Stimulated activated CD4-positive, alpha-beta T cell treated with anti-CD3 and anti-CD28 coated beads, Interleukin-4, amount 100 ng/mL, for 48 hours (primary cell): ENCODE results near the gene PBX3.

Experiments
- DNase-seq, 2 donors: peaks; one replicate each; pipeline ENCODE4 v3.0.0-alpha.2; 2020; ENCODE audit warnings: low read depth in 2 of 2

Gene PBX3

DNA sequence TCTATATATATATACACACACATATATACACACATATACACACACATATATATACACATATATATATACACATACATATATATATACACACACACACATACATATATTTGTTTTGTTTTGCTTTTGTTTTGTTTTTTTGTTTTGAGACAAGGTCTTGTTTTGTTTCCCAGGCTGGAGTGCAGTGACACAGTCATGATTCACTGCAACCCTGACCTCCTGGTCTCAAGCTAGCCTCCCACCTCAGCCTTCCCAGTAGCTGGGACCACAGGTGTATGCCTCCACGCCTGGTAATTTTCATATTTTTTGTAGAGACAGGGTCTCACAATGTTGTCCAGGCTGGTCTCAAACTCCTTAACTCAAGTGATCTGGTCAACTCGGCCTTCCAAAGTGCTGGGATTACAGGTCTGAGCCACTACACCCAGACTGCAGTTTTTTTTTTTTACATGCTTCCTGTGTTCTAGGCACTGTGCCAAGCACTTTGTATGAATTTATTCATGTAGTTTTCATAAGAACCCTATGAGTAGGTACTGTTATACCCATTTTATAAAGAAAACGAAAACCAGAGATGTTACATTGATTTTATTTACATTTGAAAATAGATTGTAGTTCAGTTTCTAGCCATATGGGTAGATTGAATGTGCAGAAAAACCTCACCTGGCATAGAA is 120.7 kb downstream of the PBX3 start:
- DNase-seq, result no peak

DNA sequence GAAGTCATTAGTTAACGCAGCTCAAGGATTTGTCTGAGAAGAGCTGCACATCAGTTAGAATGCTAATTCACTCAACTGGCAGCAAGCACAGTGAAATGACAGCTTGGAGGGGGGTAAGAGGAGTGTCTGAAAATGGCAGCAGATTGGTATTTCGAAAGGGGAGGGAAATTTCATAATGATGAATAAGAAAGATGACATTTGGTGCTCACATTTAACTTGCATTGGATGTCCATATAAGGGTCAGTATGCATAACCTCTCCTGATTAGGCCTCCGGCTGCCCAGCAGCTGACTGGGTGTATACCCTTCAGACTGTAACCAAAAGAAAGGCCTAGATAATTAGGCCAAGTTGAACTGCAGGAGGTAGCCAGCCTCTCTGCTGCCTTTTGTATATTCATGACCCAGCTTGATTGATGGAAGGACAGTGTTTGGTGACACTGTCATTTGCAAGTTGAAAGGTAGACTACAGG is 131.0 kb downstream of the PBX3 start:
- no peak for DNase-seq

DNA sequence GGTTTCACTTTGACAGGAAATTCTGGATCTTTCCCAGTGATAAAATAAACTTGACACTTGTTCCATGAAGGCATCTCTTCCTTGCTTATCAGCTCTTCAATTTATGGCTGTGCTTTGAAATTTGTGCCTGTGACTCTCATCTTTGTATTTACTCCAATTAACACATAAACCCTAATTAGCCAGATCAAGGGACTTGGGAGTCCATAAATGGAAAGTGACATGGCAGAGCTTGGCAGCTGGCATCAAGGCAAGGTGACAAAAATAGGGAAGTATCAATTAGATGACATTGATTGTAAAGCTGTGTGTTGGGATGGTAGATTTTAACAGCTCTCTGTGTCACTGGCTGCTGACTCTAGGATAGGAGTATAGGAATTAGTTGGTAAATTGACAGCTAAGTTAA is 133.9 kb downstream of the PBX3 start:
- DNase-seq, result no peak

DNA sequence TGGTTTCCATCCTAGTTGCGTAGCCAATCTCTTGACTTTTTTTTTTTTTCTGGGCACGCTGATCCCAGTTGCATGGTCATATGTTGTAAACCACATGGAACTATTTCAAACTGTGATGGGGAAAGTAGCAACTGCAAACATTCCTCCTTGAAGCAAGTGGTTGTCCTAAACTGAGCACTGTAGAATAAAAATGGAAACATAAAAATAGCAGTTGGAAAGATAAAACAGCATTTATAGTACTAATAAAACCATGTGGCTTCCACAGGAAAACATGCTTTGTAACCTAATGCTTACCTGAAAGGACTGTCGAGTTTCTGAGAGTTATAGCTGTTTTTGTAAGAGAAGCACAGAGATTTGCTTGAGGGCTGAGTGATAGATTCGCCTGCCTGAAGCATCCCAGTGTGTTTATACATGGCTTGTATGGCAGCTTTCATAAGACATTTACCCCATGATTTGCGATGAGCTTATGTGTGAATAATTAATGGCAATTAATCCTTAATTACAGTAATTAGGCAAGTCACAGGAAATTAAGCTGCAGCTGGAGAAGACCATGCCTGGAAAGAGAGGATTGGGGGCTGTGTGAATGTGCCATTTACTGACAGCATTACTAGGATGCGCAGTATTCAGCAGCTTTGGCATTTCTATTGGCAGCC is 136.5 kb downstream of the PBX3 start:
- DNase-seq, result no peak

DNA sequence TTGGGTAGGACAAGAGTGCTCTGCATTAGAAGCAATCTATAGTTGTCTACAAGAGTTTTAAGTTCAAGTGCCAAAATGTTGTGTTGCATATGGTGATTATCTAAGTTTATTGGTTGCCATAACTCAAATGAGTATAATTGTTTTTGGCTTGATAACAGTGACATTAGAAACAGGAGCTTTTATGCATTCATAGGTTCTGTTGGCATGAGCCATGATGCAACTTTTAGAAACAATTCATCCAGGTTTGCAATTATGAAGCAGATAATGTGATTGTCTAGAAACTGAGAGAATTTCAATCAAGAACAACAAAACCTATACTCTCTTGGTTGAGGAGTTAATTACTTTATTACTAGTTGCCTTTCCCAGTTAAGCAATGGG is 137.0 kb downstream of the PBX3 start:
- no peak for DNase-seq

DNA sequence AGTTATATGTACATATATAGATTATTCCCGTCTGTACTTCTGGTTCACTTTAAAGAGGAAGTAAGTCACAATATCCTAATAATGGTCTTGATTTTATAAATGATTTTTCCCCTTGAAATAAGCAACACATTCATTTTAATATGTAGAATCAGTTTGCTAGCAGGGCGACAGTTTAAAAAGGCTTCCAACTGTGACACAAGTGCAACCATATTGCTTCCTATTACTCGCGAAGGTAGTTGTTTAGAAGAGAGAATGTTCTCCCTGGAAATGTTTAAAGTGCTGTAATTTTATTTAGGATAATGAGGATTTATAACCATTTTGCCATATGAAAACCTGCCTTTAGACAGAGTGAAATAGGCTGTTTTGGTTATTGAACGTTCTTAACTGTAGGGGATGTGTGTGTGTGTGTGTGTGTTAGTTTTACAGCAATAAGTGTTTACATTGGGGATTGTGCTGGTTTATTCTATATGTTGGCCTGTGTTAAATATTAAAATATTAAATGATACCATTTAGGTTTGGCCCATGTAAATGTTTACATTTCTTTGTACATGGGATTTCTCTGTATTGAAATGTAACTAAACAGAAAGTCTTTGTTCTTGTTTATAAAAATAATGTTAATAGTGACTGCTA is 138.3 kb downstream of the PBX3 start:
- no peak for DNase-seq

DNA sequence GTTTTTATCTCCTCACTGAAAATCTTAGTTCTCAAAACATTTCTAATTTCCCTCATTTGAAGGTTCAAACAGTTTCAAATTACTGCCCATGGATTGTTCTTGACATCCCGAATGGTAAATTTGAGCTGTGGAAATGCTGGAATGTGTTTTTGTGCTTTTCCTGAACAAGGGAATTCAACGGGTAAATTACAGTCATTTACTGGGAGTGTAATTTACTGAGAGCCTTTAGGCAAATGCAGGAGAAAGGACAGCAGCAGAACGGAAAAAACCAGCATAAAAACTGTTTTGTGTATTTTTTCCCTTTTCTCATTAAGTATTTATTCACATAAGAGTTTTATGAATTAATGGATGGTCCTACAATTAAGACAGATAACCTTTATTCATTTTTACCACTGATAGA is 139.2 kb downstream of the PBX3 start:
- no peak for DNase-seq

DNA sequence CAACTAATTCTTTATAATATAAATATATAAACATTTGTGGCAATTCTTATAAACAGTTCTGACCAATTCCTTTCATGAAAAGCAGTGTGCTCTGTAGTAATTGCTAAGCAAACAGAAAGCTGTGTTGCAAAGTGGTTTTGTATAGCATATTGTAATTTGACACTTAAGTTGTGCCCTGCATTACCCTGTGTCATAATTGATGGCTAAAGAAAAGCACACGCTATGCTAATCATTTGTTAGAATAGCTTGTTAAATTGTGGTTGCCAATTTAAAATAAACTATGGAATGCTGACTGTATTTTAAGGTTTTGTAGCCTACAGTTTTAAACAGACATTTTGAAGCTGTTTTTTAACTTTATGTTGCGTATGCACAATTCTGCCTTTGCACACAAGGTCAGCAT is 140.0 kb downstream of the PBX3 start:
- no peak for DNase-seq

DNA sequence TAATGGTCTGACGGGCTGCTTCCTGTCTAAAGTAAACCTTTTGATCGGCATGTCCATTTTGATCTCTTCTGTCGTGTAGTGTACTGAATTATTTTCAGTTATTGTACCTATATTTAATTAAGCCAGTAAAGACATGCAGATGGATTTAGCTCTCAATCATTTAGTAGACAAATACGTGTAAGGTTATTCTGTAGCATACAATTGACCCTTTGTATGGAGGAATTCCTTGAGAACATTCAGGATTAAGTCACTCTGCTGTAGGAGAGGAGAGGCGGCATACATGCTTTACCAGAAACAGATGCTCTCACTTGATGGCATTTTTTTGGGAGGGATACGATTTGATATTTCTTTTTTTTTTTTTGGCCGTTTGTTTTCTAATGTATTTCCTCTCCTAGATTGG is 141.0 kb downstream of the PBX3 start:
- DNase-seq, result no peak

DNA sequence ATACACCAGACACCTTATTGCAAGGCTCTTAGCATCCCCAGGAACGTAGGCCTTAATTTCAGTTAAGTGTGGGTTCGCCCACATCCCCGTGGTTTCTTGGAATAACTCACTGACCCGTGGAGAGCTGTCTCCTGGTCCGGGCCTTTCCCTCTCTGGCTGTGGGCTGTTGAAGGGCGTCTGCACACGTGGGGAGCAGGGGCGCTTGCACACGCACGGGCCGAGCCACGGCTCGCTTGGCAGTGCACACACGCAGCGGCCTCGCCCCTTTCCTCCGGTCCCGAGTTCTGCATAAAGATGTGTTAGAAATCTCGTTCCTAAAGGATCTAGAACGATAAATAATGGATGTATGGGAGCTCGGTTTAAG is 141.9 kb downstream of the PBX3 start:
- peak in 1 of 2 donors; percentile 3 for DNase-seq

DNA sequence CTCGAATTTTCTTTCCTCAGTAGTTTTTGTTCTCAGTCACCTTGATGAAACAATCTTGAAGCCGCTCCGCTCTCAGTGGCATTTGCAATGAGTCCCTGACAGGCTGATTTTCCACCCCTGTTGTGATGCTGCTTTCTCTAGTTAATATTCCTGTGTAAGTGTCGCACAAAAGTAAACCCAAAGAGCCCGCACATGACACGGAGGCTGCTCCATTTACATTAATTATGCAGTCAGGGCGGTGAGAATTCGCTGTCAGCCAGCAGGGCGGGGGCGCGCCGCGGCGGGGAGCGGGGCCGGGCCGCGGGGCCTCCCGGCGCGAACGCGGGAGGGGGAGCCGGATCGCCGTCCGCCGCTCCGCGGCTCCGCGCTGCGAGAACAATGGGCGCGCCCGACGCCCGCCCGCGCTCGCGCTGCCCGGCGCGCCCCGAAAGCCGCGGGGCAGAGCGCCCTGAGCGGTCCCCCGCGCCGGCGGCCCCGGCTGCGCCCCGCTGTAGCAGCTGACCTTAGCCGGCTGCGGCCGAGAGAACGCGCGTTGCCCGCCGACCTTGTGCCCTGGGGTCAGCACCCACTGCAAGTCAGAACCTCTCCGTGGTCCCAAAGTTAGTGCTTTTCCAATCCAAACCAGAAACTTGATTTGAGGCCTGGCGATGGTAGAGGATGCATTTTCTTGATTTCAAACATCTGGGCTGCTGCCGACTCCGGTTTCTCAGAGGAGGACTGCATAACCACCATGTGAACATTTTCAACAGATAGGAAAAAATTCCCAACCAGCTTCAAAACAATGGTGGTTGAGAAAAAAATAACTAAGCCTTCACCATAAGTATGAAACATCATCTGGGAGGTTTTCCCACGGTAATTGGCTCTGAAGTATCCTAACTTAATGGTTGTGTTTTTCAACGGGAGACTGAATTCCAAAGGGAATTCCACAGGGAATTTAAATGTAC is 142.6 kb downstream of the PBX3 start:
- DNase-seq, result peak; percentile 2 to 13

DNA sequence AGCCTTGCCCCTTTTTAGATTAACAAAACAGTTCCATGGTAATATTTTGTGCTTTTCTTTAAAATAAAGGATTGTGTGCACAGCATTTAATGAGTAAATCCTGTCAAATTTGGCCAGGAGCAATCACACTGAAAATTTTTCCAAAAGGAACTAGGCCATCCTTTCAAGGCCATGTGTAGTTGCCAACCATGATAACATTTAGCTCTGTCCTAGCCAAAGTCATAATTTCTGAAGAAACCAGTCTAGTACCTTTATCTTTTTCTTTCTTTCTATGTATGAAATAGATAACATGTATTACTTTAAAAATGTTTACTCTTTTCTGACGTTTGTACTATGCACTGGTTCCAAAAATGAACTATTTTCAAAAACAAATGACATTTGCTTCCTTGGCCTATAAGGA is 143.7 kb downstream of the PBX3 start:
- no peak for DNase-seq

DNA sequence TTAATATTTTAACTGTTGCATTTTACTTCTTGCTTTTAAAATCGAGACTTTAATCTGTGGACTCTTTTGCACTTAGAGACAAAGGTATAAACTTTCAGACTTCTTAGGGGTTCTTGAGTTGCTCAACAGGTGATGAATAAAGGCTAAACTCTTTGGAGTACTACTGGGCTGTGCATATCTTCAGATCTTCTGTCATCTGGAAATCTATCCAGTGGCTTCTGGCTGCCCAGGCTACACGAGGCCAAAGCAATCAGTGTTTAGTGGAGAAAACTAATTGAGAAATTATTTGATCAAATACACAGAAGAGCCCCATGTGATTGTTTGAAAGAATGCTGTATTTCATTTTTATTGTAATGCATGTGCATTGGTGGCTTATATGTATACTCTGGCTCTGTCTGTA is 146.1 kb downstream of the PBX3 start:
- DNase-seq, result no peak

DNA sequence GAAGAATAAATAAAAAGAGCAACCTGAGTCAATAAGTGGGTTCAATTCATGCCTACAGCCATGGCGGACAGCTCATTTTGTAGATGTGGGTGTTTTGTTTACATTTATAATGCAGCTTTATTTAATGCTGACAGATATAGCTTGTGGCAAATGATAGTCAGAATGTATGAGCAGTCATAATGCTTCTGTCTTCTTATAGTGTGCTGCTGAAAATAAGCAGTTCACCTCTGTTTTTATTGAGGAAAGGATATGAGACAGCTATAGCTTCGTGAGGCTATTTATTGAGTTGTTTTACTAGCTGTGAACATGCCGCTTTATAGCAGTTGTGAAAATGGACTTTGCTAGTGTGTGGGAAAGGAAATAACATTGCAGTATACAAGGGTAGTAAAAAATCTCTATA is 147.4 kb downstream of the PBX3 start:
- no peak for DNase-seq

DNA sequence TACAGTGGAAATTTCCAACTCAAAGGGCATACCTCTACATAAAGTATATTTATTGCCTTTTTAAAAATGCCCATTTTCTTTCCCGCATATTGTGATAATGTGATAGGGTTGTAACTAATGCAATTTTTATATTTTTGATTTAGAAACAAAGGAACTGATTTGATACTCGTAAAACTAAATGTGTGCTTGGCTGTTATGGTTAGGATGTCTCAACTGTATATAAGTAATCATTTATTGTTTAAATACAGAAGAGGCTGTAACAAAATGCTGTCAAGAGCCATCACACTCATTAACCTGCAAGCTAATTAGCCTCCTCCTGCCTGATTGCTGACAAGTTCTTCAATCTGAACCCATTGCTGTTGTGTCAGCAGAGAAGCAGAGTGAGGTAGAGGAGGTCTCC is 149.2 kb downstream of the PBX3 start:
- DNase-seq, result no peak

DNA sequence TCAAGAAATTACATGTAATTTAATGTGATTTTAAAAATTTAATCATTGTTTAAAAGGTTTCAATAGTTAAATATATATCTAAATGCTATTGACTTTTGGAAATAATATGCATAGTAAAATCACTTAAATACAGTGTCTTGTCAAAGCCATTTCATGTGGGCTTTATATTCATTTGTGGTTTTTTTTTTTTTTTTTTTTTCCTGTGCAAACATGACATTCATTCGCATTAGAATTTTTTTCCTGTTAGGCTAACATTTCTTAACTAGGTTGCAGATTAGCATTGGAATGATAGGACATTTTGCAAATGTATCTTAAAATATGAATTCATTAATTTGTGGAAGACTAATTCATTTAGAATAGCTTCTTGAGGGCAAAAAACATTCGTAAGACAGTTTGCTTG is 149.8 kb downstream of the PBX3 start:
- DNase-seq, result no peak

DNA sequence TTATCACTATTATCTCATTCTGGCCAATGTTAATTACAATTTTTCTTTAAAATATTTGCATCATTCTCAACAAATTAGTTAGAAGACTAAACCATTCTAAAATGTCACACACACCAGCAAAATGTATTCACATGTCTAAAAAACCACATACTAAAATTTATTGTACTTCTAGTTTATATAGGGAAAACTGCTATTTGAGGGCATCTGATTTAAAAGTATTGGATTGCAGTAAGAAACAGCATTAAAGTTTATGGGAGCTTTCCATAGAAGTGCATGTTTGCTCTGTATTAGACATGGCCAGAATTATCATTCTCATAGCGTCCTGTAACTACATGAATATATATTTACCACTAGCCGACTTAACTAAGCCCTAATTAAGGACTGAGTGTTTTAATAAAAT is 150.3 kb downstream of the PBX3 start:
- no peak for DNase-seq

DNA sequence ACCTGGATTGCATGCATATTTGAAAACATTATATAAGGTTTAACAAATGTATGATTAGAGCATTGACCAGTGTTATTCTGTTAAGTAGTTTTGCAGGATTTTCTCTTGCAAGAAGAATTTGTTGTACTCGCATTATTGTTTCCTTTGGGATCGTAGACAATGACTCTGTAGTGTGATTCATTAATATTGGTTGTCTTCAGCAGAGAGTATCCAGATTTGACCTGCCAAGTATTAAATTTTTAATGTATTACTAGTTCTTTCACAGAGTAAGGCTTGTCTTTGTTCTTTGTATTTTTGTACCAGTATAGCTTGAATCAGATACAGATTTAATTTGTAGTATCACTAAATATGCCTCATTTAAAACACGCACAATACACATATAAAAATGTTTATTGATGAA is 155.0 kb downstream of the PBX3 start:
- no peak for DNase-seq

DNA sequence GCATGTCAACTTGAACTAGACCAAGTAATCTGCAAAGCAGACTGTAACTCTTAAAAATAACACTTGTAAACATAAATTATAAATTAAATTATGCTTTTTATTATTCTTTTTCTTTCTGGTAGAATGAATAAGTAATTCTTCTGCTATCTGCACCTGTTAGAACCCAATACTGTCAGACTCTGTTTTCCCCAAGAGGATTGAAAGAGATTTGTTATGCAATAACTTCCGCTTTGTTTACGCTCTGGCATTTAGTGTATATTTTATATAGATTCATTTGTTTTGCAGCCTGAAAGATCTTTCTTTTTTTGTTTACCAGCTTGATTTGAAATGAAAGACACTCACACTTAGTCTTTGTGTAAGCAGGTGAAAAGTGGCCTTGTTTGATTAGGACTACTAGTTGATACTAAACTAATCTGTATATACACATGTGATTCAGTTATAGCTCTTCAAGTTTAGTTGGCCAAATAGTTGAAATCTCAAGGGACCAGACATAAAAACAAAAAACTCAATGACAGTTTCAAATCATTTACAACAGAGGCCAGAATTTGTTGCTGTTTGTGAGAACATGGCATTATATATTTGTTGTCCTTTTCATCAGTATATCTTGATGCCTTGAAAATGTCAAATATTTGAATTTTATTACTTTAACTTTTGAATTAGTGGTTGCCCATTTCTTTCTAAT is 155.8 kb downstream of the PBX3 start:
- no peak for DNase-seq

DNA sequence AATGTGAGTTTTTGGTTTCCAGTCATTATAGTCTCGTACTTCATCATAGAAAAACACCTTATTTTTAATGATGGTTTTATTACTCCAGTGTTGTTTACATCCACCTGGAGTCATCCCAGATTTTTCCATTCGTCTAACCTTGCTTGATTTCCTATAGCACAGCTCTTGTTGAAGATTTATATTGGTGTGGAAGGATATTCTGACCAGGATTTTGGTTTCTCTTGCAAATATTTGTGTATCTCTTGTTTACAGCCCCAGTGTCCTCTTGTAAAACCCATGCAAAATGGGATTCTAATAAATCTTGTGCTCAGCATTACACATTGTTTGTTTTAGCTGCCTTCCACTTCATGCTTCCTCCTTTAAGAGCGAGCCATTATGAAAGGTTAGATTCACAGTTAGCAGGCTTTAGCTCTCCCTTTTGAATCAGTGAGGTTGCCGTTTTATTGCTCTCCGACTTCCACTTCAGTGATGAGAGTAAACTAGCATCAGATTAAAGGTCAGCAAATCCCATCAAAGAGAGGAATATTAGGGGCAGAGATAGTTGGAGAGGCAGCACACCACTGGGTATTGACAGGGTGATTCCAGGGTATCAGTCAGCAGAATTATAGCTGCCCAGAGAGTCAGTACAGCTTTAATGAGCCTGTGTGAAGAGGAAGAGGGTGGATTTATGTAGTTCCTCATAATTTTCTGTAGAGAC is 157.1 kb downstream of the PBX3 start:
- DNase-seq, result no peak

DNA sequence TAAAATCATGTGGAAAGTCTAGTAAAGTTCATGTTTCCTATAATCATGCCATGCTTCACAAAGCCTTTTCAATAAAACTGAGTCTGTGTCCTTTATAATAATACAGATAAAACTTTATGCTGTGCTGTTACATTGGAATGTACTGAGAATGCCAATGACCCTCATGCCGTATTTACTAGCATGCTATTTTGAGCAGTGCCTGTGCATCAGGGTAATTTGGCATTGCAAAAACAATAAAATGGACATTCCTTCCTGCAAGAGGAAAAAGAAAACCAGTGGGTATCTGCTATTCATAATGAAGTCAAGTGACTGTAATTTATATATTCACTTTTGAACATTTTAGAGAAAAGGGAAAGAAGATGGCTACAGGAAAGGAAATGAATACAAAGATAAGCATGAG is 159.0 kb downstream of the PBX3 start:
- DNase-seq, result no peak
